ENCODE measurements around the gene COX15. TPM values are rescaled to one million over a fixed set of nuclear protein-coding genes. Genes with fewer than 3 reads are reported as not detected.
A peak's percentile ranks its signal among the peaks of the same experiment; 100 is the strongest.
"Not testable (repeated sequence)": the region's sequence is repeated elsewhere in the genome, so short reads cannot be mapped to it uniquely, and the experiment has no call there.

Gene COX15
- total RNA-seq, 1 donor from 2014 or later = 45.7 TPM

GRCh38 chr10:99740933-99741559 lies 9.1 kb upstream of the COX15 start:
- DNase-seq = no peak

- DNase-seq = no peak
Measured at GRCh38 chr10:99740260-99740659, 8.3 kb upstream of the COX15 start.

DNA sequence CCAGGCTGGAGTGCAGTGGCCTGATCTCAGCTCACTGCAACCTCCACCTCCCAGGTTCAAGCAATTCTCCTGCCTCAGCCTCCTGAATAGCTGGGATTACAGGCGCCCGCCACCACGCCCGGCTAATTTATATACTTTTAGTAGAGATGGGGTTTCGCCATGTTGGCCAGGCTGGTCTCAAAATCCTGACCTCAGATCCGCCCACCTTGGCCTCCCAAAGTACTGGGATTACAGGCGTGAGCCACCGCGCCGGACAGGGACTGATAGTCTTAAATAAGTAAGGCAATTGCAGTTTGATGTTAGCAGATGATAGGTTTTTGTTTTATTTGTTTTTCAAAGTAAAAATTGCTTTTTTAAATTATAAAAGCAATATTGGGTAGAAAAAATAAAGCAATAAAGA lies 2.2 kb upstream of the COX15 start:
- not testable (repeated sequence) for DNase-seq

GRCh38 chr10:99733366-99733765 lies 1.4 kb upstream of the COX15 start:
- DNase-seq = peak; percentile 36

- DNase-seq = no peak
Measured at GRCh38 chr10:99731306-99732032, 458 bp downstream of the COX15 start.

DNA sequence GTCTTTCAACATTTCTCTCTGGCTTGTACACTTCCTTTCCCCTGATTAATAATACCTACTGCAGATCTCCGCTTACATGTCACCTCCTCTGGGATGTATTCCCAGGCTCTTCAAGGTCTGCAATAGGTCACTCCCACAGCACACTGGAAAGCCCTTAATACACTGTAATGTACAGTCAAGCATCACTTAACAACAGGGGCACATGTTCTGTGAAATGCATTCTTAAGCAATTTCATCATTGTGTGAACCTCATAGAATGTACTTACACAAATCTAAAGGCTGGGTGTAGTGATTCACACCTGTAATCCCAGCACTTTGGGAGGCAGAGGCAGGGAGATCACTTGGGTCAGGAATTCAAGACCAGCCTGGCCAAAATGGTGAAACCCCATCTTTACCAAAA lies 1.9 kb downstream of the COX15 start:
- DNase-seq = no peak

GRCh38 chr10:99720387-99720786 lies 11.5 kb downstream of the COX15 start:
- DNase-seq = no peak

DNA sequence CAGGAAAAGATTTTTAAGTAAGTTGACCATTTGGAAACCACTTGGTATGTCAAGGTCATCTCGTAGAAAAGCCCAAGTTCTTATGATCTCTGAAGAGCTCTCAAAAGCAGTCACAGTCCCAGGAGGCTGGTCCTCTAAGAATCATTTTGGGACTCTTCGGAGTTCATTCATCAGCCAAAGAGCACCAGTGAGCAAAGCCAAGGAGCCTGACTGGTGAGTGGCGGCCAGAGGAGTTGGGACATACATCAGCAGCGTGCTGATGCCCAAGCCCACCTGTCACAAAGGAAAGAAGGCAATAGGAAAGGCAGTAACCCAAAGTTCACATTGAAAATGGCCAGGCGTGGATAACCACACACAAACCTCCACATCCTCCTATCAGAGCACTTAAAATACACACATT lies 17.5 kb downstream of the COX15 start:
- DNase-seq = no peak

DNA sequence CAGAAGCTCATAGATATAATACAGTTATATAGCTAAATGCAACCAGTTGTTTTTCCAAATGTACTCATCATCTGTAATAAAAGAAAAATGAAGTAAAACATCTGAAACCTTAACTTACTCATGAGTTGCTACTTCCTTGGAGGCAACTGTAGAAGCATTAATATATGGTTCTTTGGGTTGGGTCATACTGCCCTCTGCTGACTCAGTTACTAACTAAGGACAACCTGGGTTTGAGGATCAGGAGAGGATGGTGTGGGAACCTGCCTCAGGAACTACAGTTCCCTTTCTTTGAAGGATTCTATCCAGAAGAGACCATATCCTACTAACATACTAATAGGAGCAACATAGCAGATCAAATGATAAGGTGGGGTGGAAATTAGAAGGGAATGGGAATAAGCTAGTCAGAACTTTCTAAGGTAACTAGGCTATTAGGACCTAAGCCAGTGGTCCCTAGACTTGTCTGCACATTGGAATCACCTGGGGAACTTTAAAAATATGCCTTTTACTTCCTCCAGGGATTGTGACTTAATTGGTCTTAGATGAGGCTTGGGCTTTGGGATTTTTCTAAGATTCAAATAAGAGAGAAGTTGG lies 20.7 kb downstream of the COX15 start:
- DNase-seq = peak; percentile 73

GRCh38 chr10:99709480-99710229 lies 22.3 kb downstream of the COX15 start:
- DNase-seq = peak; percentile 15

- DNase-seq = no peak
Measured at GRCh38 chr10:99708428-99709012, 23.4 kb downstream of the COX15 start.

DNA sequence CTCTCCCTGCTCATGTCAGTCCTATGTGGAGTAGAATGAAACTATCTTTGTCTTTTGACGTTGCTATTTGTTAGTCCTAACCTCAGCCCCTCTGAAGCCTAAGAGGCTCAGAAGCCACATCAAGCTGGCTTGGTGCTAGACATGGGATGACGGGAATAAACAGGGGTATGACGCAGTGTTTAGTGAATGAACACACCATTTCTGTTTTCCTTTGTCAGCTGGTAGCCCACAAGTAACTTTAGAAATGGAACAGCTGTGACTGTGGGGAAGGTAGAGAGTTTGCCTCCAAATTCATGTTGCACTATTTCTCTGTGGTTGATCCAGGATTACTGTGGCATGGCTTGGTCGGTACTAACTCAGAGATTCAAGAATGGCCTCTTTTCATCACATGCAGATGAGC lies 31.3 kb downstream of the COX15 start:
- peak; percentile 7 for DNase-seq

GRCh38 chr10:99698504-99699080 lies 33.3 kb downstream of the COX15 start:
- DNase-seq = no peak

GRCh38 chr10:99695761-99696160 lies 36.2 kb downstream of the COX15 start:
- no peak for DNase-seq

DNA sequence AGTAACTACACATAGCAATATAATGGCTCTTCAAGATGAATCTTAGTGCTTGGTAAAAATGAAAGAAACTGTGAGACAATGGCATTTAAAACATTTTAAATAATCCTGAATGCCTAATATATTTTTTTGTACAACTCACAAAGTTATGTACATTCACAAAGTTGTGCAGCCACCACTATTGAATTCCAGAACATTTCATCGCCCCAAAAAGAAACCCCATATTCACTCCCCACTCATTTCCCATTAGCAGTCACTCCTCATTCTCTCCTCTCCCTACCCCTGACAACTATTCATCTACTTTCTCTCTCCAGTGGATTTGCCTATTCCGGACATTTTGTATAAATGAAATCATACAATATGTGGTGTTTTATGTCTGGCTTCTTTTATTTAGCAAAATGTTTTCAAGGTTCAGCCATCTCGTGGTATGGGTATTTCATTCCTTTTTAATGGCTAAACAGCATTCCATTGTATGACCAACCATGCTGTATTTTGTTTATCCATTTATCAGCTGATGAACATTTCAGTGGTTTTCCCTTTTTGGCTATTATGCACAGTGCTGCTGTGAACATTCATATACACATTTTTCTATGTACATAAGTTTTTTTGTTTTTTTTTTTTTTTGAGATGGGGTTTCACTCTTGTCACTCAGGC lies 37.9 kb downstream of the COX15 start:
- DNase-seq = no peak

DNA sequence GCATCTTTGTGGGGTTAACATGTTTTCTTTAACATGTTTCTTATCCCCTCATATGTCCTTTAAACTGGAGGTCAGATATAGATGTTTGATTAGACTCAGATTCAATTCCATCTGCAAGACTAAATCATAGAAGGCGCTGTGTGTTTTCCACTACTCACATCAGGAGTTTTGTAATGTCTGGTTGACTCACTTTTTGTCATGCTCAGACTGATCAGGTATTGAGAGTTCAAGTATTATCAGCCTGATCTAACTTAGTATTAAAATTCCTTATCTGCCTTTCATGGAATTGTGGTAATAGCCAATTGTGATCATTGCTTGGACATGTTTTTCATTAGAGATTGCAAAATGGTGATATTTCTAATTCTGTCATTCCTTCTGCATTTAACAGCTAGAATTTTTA lies 42.5 kb downstream of the COX15 start:
- DNase-seq = no peak

GRCh38 chr10:99685597-99685967 lies 46.3 kb downstream of the COX15 start:
- DNase-seq = peak; percentile 5

DNA sequence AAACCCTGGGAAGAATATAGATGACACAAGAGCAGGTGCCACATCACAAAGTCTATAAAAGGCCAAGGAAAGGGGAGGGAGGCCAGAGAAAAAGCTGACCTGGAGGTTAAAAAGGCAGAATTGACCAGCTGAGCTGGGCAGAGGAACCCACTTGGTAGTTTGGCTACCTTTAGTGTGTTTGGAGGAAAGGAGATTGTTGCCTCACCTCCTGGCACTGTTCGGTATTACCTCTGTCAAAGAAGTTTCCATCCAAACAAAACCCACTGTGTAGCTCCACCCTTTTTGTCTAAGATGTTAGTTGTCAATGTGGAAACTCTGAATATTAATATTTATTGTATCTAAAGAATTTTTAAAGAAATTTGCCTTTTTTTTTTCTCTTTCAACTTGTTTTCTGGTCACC lies 49.2 kb downstream of the COX15 start:
- no peak for DNase-seq
